ENCODE data around the gene AIPL1.

DNA sequence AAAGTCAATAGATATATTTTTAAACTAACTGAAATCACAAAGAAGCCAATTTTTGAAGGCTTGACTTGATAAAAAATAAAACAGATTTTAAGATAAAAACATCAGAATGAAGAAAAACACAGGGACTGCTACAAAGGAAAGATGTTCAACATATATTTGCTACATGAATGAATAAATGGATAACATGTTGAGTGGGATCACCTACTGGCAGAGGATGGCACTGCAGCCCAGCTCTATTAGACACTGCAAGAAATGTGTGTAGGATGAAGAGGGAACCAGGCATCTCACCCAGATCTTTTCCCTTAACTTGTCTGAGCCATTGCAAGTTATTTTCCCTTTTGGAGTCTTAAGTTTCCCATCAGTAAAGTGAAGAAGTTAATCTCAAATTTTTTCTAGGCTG lies 4.2 kb downstream of the AIPL1 start:
- TF ChIP-seq, protein P1, sequence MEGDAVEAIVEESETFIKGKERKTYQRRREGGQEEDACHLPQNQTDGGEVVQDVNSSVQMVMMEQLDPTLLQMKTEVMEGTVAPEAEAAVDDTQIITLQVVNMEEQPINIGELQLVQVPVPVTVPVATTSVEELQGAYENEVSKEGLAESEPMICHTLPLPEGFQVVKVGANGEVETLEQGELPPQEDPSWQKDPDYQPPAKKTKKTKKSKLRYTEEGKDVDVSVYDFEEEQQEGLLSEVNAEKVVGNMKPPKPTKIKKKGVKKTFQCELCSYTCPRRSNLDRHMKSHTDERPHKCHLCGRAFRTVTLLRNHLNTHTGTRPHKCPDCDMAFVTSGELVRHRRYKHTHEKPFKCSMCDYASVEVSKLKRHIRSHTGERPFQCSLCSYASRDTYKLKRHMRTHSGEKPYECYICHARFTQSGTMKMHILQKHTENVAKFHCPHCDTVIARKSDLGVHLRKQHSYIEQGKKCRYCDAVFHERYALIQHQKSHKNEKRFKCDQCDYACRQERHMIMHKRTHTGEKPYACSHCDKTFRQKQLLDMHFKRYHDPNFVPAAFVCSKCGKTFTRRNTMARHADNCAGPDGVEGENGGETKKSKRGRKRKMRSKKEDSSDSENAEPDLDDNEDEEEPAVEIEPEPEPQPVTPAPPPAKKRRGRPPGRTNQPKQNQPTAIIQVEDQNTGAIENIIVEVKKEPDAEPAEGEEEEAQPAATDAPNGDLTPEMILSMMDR (IDR thresholded peaks at IDR 0.05 in 4 of 5, conservative IDR thresholded peaks at IDR 0.05 in 1 of 5): no peak
- no peak for TF ChIP-seq POLR2A (IDR thresholded peaks at IDR 0.05)
